ENCODE results near the gene PNRC1. TPM values are rescaled to one million over a fixed set of nuclear protein-coding genes. Genes with fewer than 3 reads are reported as not detected.
"Not testable (repeated sequence)": the region's sequence is repeated elsewhere in the genome, so short reads cannot be mapped to it uniquely, and the experiment has no call there.

The PNRC1 gene
- total RNA-seq (100 to 1,000 TPM; 200 to 225 (median 213) TPM), polyA plus RNA-seq (82.7 TPM)
- long read RNA-seq, donor 1, transcript PNRC1-201 (2 exons, 2,065 nt), result major isoform, 318 of 329 reads
- long read RNA-seq, donor 1, partial matches to known transcripts, result 0 of 329 reads
- long read RNA-seq, donor 1, other reads (novel, unspliced or antisense), result 9 of 329 reads
- long read RNA-seq, donor 2, transcript PNRC1-201 (2 exons, 2,065 nt), result major isoform, 173 of 184 reads
- long read RNA-seq, donor 2, partial matches to known transcripts, result 0 of 184 reads
- long read RNA-seq, donor 2, other reads (novel, unspliced or antisense), result 8 of 184 reads
- long read RNA-seq, donor 3, transcript PNRC1-201 (2 exons, 2,065 nt), result major isoform, 13 of 47 reads
- long read RNA-seq, donor 3, partial matches to known transcripts, result 0 of 47 reads
- long read RNA-seq, donor 3, other reads (novel, unspliced or antisense), result 29 of 47 reads
- long read RNA-seq, donor 4, transcript PNRC1-201 (2 exons, 2,065 nt), result major isoform, 242 of 254 reads
- long read RNA-seq, donor 4, partial matches to known transcripts, result 0 of 254 reads
- long read RNA-seq, donor 4, other reads (novel, unspliced or antisense), result 8 of 254 reads

DNA sequence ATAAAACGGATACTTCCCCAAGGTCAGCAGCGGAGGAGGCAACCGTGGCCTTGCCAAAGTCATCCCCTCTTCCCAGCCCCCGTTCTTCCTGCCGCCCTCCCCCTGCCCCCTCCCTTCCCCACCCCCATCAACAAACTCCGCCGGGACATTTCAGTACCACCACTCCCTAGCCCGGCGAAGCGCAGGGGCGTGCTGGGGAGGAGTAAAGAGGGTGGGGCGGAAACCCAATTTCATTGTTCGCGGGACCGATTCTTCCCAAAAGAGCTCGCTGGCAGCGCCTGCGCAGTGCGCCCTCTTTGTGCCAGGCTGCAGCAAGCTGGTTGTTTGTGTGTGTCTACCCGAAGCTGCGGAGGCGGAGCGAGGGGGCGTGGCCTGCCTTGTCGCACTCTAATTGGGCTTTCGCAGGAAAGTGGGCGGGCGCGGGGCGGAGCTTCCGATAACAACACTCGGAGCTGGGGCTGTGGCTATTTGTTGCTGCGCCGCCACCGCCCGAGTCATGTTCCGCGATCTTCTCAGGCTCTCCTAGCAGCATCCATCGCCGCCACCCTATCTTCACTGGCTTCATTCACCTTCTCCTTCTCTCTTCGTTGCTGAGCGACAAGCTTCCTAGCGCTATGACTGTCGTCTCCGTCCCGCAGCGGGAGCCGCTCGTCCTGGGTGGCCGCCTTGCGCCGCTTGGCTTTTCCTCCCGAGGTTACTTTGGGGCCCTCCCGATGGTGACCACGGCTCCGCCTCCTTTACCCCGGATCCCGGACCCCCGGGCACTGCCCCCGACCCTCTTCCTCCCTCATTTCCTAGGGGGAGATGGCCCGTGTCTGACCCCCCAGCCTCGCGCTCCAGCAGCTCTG is at the start of gene PNRC1:
TSS of gene PNRC1 (plus strand) at position 471 of the 848 bp plus-strand sequence. CDS start at position 615, 144 bp downstream.
- ATAC-seq (peak; percentile 92 to 94), DNase-seq (peak; percentile 100)
- no peaks in the 10 kb centered on the region for H3K27me3 ChIP-seq (ENCODE audit: control insufficient read depth, insufficient read depth)
- H3K4me1 ChIP-seq (ENCODE audit: control insufficient read depth, insufficient read depth, low read length), result no peaks in the 10 kb centered on the region
- WGBS, result under 1% methylated on average over 63 of the region's 63 CpGs
- intact Hi-C loops (cut with DNase I), result loop anchor here in 3 of 4 donors (5.0 to 10.0 kb wide), 3 partner anchors 43 to 116 kb away; partner anchors contain the start of gene RNGTT (in 1 of the 3)
- H3K4me3 ChIP-seq (ENCODE audit: low read length), result peak within 1 kb of the TSS; percentile 98
- peak within 1 kb of the TSS; percentile 100 for H3K27ac ChIP-seq (ENCODE audit: low read length)
- H3K9me3 ChIP-seq (ENCODE audit: control insufficient read depth, low read length), result no peaks in the 10 kb centered on the region

DNA sequence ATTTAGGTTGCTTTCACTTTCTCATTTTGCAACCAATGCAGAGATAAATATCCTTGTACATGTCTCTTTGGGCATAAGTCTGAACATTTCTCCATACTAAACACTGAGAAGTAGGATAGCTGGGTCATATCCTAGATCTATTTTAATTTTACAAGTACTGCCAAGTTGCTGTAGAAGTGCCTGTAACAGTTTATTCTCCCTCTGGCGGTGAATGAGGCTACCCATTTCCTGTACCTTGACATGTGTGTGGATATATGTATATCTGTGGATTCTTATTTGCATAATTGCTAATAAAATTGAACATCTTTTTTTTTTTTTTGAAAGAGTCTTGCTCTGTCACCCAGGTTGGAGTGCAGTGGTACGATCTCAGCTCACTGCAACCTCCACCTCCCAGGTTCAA is 48.0 kb upstream of the PNRC1 start:
- Histone ChIP-seq H3K4me1 (ENCODE audit: control insufficient read depth, insufficient read depth, low read length) (peaks cover 5% of the 10 kb centered on the region), H3K27ac (ENCODE audit: low read length) (no peak overlapping the region), H3K4me3 (ENCODE audit: low read length) (no peak overlapping the region), H3K27me3 (ENCODE audit: control insufficient read depth, insufficient read depth) (no peaks in the 10 kb centered on the region), H3K9me3 (ENCODE audit: control insufficient read depth, low read length) (no peaks in the 10 kb centered on the region)
- 66% methylated on average over 2 of the region's 2 CpGs for whole genome bisulfite sequencing
- DNase-seq (no peak), ATAC-seq (no peak)
- intact Hi-C loops (cut with DNase I), result loop anchor here in 1 of 4 donors (10.0 kb wide), 1 partner anchor 48 kb away; no protein-coding TSS in a partner anchor

DNA sequence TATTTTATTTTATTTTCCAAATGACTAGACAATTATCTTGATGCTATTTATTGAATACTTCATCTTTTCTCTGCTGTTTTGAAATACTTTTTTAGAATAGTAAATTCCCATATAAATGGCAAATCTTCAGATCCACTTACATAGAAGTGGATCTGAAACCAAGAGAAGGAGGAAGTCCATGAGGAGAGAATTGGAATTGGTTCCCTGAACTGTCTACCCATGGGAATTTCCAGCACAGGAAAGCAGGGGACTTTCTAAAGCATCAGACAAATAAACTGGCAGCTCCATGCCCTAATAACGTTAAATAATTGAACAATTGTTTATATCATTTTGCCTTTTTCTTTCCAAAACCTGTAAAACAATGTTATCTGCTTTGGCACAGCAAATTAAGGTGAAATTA is 47.1 kb upstream of the PNRC1 start:
- ATAC-seq (no peak), DNase-seq (no peak)
- Histone ChIP-seq H3K27me3 (ENCODE audit: control insufficient read depth, insufficient read depth) (no peaks in the 10 kb centered on the region), H3K4me3 (ENCODE audit: low read length) (no peak overlapping the region), H3K27ac (ENCODE audit: low read length) (no peak overlapping the region), H3K4me1 (ENCODE audit: control insufficient read depth, insufficient read depth, low read length) (peaks cover 5% of the 10 kb centered on the region), H3K9me3 (ENCODE audit: control insufficient read depth, low read length) (no peaks in the 10 kb centered on the region)
- WGBS, result 65% methylated on average over 1 of the region's 1 CpG
- intact Hi-C loops (cut with DNase I), result loop anchor here in 1 of 4 donors (10.0 kb wide), 1 partner anchor 49 kb away; no protein-coding TSS in a partner anchor

DNA sequence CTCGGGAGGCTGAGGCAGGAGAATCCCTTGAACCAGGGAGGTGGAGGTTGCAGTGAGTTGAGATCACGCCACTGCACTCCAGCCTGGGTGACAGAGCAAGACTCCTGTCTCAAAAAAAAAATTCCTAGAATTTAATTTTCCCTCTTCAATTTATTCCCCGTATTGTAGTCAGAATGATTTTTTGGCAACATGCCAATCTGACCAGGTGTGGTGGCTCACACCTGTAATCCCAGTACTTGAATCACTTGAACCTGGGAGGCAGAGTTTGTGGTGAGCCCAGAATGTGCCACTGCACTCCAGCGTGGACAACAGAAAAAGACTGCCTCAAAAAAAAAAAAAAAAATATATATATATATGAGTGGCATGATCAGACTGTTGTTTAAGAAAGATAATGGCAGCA is 46.4 kb upstream of the PNRC1 start:
- not testable (repeated sequence) for ATAC-seq; H3K9me3 ChIP-seq (ENCODE audit: control insufficient read depth, low read length); H3K4me1 ChIP-seq (ENCODE audit: control insufficient read depth, insufficient read depth, low read length); H3K27me3 ChIP-seq (ENCODE audit: control insufficient read depth, insufficient read depth); DNase-seq; H3K4me3 ChIP-seq (ENCODE audit: low read length); H3K27ac ChIP-seq (ENCODE audit: low read length)
- intact Hi-C loops (cut with DNase I), result loop anchor here in 1 of 4 donors (10.0 kb wide), 1 partner anchor 49 kb away; no protein-coding TSS in a partner anchor
- WGBS, result 84% methylated on average over 4 of the region's 4 CpGs

DNA sequence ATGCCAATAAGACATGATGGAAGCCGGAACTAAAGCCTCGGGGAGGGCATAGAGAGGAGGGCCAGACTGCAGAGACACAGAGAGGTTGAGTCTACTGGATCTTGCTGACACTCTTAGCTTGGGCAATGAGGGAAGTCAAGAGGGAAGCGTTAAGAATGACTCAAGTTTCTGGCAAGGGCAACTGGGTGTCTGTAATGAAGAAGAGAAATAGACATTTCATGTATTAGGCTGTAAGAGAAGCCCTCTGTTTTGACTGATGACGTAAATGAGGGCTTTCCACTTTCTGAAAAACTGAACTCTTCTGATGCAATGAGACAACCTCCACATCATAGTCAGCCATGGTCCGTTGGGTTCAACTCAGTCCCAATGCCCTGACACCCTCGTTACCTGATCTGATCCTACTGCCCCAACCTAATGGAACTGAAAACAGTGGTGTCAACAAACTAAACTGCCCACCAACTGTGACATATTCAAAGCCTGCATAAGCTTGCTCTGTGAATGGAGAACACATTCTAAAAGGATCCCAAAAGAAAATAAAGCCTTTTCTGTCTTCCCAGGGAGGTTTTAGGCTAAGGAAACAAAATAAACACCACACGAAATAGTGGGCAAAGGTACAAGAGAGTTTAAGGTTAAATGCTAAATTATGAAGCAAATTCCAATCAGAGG is 45.8 kb upstream of the PNRC1 start:
- Histone ChIP-seq H3K27me3 (ENCODE audit: control insufficient read depth, insufficient read depth) (no peaks in the 10 kb centered on the region), H3K4me1 (ENCODE audit: control insufficient read depth, insufficient read depth, low read length) (peaks cover 5% of the 10 kb centered on the region), H3K27ac (ENCODE audit: low read length) (peak overlapping the region; percentile 96), H3K4me3 (ENCODE audit: low read length) (no peak overlapping the region), H3K9me3 (ENCODE audit: control insufficient read depth, low read length) (no peaks in the 10 kb centered on the region)
- intact Hi-C loops (cut with DNase I), result loop anchor here in 3 of 4 donors (5.0 to 10.0 kb wide), 2 partner anchors 48 to 50 kb away; partner anchors contain the start of gene PNRC1 (in 2 of the 3)
- DNase-seq (peak in 1 of 3 donors; percentile 42), ATAC-seq (peak; percentile 59 to 63)
- WGBS, result 59% methylated on average over 7 of the region's 7 CpGs

DNA sequence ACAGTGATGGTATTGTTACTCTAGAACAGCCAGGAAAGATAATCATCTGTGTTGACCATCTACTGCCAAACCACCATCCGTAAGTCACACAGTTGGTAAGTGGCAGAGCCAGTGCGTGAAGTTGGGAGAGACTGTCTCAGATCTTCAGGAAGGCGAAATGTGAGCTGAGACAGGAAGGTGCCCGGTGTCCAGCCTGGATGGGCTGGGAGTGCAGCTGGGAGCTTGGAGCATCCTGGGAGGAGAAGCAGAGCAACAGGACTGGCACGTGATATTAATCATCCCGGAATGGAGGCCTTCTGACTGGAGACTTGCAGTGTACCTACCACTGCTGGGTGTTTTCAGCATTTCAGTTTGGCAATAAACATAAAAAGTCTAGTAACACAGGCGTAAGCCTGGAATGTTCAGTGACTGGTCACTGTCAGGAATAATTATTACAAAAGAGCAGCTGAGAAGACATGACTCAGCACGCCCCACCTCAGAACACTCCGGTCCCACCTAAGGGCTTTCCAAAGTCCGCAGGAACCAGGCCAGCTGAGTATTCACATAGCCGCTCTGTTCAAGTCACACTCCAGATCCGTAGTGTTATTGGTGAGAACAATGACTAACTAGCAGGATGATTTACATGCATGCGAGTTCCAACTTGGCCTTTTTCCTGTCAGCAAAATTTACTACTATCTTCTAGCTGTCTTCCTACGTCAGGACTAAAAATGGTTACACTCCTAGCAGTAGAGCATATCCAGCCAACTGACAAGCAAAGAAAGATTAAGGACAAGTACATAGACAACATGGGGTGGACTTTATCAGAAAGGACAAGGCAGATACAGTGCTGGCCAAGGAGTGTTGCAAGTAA is 45.1 kb upstream of the PNRC1 start:
- H3K9me3 ChIP-seq (ENCODE audit: control insufficient read depth, low read length), result no peaks in the 10 kb centered on the region
- H3K4me1 ChIP-seq (ENCODE audit: control insufficient read depth, insufficient read depth, low read length), result peaks cover 5% of the 10 kb centered on the region
- intact Hi-C loops (cut with DNase I), result loop anchor here in 3 of 4 donors (5.0 to 10.0 kb wide), 2 partner anchors 47 to 51 kb away; partner anchors contain the start of gene PNRC1 (in 2 of the 3)
- no peaks in the 10 kb centered on the region for H3K27me3 ChIP-seq (ENCODE audit: control insufficient read depth, insufficient read depth)
- peak overlapping the region; percentile 96 for H3K27ac ChIP-seq (ENCODE audit: low read length)
- peak; percentile 96 for ATAC-seq
- 20% methylated on average over 14 of the region's 14 CpGs for WGBS
- H3K4me3 ChIP-seq (ENCODE audit: low read length), result no peak overlapping the region
- peak; percentile 85 to 94 (median 93) for DNase-seq

DNA sequence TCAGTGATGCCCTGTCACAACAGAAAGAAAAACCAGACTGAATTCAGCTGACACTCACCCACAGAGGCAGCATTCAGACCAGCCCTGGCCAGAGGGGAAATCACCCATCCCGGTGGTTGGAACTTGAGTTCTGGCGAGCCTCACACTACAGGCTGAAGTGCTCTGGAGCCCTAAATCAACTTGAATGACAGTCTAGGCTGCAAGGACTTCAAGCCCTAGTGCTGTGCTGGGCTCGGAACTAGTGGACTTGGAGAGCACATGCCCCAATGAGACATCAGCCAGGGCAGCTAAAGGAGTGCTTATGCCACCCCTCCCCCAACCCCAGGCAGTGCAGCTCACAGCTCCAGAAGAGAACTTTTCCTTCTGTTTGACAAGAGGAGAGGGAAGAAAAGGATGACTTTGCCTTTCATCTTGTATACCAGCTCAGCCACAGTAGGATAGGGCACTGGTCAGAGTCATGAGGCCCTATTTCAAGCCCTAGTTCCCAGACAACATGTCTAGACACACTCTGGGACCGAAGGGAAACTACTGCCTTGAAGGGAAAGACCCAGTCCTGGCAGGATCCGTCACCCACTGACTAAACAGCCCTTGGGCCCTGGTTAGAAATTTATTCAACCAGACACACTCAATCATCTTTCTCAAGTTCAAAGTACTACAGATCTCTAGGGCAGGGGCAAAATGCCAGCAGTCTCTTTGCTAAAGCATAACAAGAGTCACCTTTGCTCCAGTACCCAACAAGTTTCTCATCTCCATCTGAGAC is 43.2 kb upstream of the PNRC1 start:
- 81% methylated on average over 5 of the region's 5 CpGs for WGBS
- Histone ChIP-seq H3K4me3 (ENCODE audit: low read length) (no peak overlapping the region), H3K4me1 (ENCODE audit: control insufficient read depth, insufficient read depth, low read length) (peaks cover 5% of the 10 kb centered on the region), H3K27ac (ENCODE audit: low read length) (no peak overlapping the region), H3K9me3 (ENCODE audit: control insufficient read depth, low read length) (no peaks in the 10 kb centered on the region), H3K27me3 (ENCODE audit: control insufficient read depth, insufficient read depth) (no peaks in the 10 kb centered on the region)
- ATAC-seq (no peak), DNase-seq (no peak)
- intact Hi-C loops (cut with DNase I), result loop anchor here in 3 of 4 donors (5.0 to 10.0 kb wide), 2 partner anchors 45 to 53 kb away; partner anchors contain the start of gene PNRC1 (in 2 of the 3)

DNA sequence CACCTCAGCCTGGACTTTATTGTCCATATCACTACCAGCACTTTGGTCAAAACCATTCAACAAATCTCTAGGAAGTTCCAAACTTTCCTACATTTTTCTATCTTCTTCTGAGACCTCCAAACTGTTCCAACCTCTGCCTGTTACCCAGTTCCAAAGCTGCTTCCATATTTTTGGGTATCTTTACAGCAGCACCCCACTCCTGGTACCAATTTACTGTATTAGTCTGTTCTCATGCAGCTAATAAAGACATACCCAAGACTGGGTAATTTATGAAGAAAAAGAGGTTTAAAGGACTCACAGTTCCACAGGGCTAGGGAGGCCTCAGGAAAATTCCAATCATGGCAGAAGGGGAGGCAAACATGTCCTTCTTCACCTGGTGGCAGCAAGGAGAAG is 42.7 kb upstream of the PNRC1 start:
- not testable (repeated sequence) for H3K27me3 ChIP-seq (ENCODE audit: control insufficient read depth, insufficient read depth); H3K4me3 ChIP-seq (ENCODE audit: low read length); H3K4me1 ChIP-seq (ENCODE audit: control insufficient read depth, insufficient read depth, low read length); ATAC-seq; DNase-seq; H3K27ac ChIP-seq (ENCODE audit: low read length); H3K9me3 ChIP-seq (ENCODE audit: control insufficient read depth, low read length)
- intact Hi-C loops (cut with DNase I), result loop anchor here in 3 of 4 donors (5.0 to 10.0 kb wide), 2 partner anchors 44 to 53 kb away; partner anchors contain the start of gene PNRC1 (in 2 of the 3)

DNA sequence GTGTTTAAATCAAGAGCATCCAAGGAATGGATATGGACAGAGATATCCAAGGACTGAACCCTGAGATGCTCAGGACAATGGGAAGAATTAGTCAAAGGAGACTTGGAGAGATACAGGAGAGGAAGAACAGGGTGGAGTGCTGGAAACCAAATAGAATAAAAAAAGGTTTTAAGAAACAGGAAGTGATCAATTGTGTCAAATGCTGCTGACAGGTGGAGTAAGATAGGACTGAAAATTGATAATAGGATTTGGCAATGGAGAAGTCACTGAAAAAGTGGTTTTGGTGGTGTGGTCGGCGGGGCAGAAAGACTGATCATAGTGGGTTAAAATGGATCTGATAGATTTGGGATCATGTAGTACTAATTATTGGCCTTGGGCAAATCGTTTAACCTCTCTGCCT is 37.9 kb upstream of the PNRC1 start:
- 89% methylated on average over 3 of the region's 3 CpGs for WGBS
- Histone ChIP-seq H3K9me3 (ENCODE audit: control insufficient read depth, low read length) (no peaks in the 10 kb centered on the region), H3K4me3 (ENCODE audit: low read length) (no peak overlapping the region), H3K4me1 (ENCODE audit: control insufficient read depth, insufficient read depth, low read length) (no peaks in the 10 kb centered on the region), H3K27me3 (ENCODE audit: control insufficient read depth, insufficient read depth) (no peaks in the 10 kb centered on the region), H3K27ac (ENCODE audit: low read length) (no peak overlapping the region)
- intact Hi-C loops (cut with DNase I), result loop anchor here in 1 of 4 donors (5.0 kb wide), 1 partner anchor 35 kb away; no protein-coding TSS in a partner anchor
- DNase-seq (no peak), ATAC-seq (no peak)

Data from right cardiac atrium (tissue), 5 donors.